ENCODE measurements around the gene SF3A2.
"Not testable (repeated sequence)": the region's sequence is repeated elsewhere in the genome, so short reads cannot be mapped to it uniquely, and the experiment has no call there.

The SF3A2 gene

DNA sequence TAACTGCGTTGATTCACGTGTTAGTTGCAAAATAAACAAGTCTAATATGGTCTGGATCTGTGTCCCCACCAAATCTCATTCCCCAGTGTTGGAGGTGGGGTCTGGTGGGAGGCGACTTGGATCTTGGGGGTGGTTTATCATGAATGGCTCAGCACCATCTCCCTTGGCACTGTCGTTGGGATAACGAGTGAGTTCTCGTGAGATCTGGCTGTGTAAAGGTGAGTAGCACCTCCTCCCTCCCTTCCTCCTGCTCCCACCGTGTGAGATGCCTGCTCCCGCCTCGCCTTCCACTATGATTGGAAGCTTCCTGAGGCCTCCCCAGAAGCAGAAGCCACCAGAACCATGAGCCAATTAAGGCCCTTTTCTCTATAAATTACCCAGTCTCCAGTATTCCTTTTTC, 40.5 kb downstream of the SF3A2 start:
- no peak for DNase-seq

DNA sequence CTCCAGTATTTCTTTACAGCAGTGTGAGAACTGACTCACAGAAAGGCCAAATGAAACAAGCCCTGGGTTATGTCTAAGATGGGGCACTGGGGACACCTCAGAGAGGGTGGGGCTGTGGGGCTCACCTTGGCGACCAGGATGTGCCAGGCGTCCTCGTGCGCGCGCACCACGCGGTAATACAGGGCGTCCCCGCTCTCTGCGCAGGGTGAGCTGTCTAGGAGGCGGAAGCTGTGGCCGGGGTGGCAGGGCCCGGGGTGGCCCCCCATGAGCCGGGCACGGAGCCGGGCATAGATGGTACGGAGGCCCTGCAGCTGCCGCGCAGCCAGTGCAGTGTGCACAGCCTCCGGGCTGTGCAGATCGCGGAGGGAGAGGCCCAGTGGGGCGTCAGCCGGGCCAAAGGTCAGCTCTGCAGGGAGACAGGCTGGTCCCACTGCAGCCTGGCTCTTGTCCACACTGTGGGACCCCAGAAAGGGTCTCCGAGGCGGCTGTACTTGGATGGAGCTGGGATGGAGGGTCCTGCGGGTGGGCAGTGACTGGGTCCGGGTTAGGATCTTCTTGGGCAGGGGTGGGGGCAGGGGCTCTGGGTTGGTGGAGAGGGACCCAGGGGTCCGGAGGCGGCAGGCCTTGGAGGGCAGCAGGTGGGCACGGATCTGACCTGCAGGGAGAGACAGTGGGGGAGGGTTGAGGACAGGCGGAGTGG, 42.0 kb downstream of the SF3A2 start:
- DNase-seq = no peak

DNA sequence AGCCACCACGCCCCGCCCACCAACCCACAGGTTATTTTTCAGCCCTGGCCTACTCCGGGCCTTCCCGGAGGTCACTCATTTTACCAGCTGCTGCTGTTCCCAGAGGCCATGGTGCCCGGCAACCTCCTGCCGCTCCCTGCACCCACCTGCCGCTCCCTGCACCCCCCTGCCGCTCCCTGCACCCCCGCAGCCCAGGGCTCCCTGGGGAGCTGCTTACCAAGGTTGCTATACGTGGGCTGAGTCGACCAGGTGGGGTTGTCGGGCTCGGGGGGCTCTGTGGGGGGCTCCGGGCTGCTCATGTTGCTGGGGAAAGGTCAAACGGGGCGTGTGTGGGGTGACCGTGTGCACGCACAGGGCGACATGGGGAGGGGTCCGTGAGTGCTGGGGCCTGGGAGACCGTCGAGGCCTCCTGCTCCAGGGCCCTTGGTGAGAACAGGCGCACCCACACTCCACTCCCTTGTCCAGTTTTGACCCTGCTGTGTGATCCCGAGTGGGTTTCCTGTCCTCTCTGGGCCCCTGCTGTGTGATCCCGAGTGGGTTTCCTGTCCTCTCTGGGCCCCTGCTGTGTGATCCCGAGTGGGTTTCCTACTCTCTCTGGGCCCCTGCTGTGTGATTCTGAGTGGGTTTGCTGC, 44.1 kb downstream of the SF3A2 start:
- no peak for DNase-seq

DNA sequence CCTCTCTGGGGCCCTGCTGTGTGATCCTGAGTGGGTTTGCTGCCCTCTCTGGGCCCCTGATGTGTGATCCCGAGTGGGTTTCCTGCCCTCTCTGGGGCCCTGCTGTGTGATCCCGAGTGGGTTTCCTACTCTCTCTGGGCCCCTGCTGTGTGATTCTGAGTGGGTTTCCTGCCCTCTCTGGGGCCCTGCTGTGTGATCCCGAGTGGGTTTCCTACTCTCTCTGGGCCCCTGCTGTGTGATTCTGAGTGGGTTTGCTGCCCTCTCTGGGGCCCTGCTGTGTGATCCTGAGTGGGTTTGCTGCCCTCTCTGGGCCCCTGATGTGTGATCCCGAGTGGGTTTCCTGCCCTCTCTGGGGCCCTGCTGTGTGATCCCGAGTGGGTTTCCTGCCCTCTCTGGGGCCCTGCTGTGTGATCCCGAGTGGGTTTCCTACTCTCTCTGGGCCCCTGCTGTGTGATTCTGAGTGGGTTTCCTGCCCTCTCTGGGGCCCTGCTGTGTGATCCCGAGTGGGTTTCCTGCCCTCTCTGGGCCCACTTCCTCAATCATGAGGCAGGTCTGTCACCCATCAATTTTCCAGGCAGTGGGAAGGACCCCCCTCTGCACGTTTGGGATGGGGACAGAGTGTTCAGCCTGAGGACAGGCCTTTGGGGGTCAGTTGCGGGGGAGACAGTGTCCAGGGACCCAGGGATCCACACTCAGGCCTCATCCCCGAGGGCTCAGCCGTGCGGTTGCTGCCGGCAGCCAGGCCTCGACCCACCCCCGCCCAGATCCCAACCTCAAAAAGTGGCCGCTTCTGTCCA, 44.8 kb downstream of the SF3A2 start:
- not testable (repeated sequence) for DNase-seq

DNA sequence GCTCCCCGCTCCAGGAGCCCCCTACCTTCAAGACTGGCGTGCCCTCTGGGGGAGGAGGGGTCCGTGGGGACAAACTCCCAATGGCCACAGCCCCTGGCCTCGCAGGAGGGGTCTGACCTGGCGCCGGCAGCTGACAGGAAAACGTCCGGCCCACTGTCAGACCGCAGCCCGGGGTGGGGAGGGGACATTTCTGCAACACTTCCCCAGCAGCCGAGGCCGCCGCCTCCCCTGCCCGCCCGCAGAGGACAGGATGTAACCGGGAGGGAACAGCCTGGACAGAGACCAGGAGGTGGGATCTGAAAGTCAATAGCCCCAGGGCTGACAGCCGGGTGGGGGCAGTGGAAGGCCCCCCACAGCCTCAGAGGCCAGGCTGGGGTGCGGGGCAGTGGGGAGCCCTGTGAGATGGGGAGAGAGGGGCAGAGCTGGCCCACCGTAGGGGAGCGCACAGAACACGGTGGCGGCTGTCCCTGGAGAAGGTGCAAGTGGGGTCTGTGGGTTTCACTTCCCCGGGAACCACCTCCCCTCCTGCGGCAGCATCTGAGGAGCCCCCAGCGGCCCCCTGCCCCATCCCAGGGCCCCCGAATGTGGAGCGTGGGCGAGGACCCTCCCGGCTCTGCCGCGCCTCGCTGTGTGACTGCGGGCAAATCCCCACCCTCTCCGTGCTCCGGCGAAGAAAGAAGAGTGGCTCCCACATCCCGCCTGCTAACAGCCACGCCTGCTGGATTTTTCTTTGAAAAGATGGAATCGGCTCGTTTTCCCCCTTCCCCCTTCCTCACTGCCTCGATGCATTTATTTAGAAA, 45.6 kb downstream of the SF3A2 start, which contains the start of gene PEAK3:
PEAK3 (minus strand) TSS at position 114 of the 800 bp plus-strand sequence. CDS start 1,244 bp downstream, outside the sequence.
- no peak for DNase-seq

DNA sequence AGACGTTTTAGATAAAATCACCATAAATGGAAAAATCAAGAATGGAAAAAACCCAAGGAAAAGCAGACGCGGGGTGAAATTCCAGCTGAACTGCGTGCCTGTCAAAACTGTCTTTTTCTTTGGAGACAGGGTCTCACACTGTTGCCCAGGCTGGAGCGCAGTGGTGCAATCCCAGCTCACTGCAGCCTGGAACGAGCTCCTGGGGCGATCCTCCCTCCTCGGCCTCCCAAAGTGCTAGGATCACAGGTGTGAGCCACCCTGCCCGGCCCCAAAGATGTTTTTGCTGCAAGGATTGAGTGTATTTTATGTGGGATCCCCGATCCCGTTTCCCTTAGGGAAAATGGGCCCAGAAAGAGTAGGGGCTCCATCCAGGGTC, 46.2 kb downstream of the SF3A2 start:
- DNase-seq = no peak

DNA sequence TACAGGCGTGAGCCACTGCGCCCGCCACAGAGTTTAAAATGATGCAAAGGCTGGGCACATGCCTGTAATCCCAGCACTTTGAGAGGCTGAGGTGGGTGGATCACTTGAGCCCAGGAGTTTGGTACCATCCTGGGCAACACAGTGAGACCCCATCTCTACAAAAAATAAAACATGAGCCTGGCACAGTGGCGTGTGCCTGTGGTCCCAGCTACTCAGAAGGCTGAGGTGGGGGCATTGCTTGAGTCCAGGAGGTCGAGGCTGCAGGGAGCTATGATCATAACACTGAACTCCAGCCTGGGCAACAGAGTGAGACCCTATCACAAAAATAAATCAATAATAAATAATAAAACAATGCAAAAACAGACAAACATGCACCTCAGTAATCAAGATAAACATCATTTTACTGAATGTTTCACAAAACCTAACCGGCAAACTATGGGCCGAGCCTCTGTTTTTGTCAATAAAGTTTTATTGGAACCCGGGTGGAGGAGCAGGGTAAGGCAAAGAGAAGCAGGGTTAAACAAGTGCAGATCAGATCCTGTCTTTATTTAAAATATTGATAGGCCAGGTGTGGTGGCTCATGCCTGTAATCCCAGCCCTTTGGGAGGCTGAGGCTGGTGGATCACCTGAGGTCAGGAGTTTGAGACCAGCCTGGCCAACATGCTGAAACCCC, 47.3 kb downstream of the SF3A2 start:
- no peak for DNase-seq

DNA sequence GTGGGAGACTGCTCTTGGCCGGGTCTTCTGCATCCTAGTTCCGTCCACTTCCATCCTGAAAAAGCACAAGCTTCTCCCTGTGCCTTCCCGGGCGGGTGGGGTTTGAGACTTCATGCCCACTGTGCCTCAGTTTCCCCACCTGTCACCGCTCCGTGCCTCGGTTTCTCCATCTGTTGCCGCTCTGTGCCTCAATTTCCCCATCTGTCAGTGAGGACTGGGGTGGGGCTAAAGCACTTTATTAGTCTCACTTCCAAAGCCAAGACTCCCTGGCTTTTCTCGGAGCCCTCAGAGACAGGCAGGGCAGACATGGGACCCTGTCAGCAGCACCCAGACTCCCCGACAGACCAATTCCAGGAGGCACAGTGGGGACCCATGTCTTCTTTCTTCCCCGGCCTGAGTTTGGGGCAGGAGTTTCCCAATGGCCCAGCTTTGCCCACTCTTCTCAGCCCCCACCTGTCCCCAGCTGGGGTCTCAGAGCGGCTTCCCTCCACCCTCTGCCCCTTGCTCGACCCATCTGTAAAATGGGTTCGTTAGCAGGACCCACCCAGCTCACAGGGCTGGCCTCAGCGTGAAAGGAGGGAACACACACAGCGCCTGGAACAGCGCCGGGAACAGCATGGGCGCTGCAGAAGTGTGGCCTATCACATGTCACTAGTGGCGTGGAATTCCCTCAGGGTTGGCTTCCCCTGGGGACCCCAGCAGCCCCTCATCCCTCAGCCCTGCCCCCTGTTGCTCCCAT, 49.9 kb downstream of the SF3A2 start:
- no peak for DNase-seq

DNA sequence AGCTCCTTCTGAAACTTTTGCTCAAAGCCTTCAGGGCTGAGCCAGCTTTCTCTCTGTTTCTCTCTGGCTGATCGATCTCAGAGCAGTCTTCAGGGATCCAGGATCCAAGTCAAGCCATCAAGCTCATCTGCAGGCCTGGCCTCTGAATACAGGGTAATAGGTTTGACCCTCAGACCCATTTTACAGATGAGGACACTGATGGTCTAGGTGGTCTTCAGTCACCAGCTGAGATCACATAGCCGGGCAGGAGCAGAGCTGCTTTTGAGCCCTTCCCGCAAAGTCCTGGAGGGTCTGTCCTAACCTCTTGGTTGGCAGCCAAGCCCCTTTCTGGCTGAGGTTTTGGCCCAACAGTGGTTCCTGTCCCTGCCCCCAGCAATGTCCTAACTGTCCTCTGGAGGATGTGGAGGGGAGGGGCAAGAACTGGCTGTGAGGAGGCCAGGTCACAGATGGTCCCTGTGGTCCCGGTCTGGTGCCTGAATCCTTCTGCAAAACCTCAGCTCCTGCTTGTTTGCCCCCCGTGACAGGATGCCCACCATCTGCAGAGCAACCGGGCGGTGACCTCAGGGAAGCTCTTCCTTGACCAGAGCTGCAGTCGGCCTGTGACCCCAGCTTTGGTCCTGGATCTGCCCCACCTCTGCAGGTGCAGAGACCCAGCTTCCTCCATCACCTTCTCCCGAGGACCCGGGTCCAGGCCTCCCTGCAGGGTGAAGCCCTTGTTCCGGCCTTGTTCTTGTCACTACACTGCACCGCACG, 51.1 kb downstream of the SF3A2 start:
- no peak for DNase-seq

DNA sequence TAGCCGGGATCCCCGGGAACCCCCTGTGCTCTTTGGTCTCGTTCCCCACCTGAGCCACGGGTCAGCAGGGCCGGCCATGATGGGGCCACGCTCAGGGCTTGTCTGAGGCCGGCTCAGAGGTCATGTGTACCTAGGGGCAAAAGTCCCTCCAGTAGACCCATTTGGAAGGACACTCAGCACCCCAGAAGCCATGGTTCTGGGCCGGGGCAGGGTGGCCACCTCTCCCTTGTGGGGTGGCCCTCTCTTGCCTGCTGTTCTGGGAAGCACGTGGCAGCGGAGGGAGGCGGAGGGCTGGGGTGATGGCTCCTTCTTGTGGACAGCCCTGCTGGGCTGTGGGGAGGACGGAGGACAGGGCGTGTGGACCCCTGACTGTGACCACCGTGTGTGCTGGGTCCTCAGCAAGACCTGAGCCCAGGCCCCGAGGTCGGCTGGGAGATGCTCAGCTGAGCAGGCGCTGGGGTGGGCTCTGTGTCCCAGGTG, 51.8 kb downstream of the SF3A2 start:
- DNase-seq = peak; percentile 67

DNA sequence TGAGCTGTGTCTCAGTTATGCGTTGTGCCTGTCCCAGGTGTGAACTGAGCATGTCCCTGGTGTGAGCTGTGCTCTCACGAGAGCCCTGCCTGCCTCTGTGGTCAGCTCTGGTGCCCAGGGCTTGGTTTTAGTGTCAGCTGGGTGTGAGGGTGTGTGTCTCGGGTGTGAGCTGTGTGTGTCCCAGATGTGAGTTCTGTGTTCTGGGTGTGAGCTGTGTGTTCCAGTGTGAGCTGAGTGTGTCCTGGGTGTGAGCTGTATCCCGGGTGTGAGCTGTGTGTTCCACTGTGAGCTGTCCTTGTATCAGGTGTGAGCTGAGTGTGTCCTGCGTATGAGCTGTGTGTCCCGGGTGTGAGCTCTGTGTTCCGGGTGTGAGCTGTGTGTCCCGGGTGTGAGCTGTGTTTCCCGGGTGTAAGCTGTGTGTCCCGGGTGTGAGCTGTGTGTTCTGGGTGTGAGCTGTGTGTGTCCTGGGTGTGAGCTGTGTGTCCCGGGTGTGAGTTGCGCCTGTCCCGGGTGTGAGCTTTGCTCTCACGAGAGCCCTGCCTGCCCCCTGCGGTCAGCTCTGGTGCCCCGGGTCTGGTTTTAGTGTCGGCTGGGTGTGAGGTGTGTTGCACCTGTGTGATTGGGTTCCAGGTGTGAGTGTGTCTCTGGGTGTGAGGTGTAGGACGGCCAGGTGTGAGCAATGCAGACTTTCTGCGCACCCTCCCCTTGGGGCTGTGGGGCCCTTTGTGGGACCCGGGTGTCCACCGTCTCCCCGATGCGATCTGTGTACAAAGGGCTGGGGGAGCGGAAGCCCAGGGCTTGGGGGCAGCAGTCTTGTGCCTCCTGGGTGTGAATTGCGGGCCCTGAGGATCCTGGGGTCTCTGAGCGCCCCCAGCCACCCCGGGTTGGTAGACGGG, 52.4 kb downstream of the SF3A2 start:
- DNase-seq = no peak

DNA sequence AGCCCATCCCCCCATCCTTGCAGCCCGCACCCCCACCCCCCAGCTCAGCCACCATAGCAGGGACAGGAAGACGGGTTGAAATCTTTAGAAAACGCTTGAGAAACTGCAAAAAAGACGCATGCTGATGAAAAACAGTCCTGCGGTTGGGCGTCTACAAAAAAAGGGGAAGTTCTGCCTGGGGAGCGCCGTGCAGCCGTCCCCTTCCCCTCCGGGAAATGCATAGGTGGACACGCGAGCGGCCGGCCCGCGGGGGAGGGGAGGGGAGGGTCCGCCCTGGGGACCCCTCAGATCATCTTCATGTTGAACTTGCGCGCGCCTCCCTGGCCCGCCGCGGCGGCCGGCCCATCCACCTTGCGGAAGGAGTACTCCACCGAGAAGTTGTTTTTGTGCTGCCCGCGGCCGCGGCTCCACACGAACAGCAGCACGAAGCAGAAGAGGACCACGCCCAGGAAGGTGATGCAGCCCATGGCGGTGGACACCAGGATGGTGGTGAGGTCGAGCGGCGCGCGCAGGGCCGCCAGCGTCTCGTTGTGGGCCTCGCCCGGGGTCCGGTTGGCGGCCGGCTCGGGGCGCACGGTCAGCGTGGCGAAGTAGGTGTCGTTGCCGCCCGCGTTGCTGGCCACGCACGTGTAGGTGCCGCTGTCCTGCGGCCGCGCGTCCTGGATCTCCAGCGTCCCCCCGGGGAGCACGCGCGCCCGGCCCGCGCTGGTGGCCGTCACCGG, 53.3 kb downstream of the SF3A2 start:
- DNase-seq = no peak

DNA sequence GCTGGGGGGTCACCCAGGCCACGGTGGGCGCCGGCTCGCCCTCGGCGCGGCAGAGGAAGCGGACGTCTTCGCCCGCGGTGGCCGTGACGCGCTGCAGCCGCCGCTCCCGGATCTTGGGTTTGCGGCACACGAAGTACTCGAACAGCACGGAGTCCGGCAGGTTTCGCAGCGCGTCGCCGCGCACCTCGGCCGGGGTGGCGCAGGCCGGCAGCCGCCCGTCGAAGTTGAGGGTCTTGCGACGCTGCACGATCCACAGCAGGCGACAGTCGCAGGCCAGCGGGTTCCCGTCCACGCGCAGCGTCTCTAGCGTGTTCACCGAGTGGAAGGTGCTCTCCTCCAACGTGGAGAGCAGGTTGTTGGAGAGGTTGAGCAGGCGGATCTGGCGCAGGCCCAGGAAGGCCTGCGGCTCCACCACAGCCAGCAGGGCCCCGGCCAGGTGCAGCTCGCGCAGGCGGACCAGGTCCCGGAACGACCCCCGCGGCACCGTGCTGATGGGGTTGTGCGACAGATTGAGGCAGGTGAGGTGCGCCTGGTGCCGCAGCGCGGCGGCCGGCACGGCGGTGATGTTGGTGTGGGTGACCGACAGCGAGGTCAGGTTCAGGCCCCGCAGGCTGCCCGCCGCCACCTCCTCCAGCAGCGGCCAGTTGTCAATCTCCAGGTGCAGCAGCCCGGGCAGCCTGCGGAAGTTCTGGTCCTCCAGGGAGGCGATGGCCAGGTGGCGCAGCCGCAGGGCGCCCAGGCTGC, 54.0 kb downstream of the SF3A2 start:
- DNase-seq = no peak

DNA sequence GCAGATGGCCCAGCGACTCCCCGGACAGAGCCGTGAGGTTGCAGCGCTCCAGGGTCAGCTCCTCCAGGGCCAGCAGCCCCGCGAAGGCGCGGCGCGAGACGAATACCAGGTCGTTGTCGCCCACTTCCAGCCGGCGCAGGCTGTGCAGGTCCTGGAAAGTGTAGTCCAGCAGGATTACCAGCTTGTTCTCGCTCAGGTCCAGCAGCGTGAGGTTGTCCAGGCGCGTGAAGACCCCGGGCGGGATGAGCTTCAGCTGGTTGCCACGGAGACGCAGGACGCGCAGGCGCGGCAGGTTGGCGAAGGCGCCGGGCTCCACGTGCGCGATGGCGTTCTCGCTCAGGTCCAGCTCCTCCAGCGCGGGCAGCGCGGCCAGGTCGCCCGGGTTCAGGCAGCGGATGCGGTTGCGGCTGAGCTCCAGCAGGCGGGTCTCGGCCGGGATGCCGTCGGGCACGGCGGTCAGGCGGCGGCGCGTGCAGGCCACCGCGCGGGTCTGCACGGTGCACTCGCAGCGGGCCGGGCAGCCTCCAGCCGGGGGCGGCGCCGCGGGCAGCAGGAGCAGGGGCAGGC, 54.6 kb downstream of the SF3A2 start:
- no peak for DNase-seq

DNA sequence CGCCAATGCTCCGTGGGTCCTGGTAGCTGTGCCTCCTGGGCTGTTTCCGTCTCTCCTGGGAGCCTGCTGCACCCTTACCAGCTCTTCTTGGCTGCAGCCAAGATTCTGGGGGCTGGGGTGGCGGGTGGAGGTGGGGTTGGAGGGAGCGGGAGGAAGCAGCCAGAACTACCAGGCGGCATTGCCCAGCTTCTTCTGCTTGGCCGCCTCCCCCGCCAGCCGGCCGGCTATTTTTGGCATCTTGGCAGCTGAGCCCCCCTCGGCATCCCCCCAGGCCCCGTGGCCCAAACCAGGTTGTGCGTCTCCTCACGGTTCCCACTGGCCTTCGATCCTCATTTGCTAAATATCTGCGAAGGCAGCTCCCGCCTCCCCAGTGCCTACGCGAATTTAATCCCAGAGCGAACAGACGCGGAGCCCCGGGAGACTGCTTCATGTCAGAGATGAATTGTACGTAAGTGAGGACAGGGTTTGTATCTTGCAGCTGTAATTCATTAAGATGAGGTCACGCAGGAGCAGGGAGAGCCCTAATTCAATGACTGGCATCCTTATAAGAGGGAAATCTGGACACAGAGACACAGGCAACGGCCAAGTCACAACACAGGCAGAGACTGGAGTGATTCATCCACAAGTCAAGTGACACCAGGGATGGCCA, 58.2 kb downstream of the SF3A2 start:
- peak; percentile 60 for DNase-seq

DNA sequence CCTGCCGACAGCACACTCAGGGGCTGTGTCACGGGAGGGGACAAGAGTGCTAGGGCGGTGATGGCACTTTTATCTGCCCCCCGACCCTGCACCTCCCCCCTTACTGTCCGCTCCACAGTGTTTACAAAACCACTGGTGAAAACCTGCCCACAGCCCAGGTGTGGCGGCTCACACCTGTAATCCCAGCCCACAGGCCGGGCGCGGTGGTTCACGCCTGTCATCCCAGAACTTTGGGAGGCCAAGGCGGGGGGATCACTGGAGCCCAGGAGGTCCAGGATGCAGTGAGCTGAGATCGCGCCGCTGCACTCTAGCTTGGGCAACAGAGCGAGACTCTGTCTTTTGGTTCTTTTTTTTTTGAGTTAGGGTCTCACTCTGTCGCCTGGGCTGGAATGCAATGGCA, 59.5 kb downstream of the SF3A2 start:
- no peak for DNase-seq

Measured in NCI-H446 treated with DMSO at 0.1 percent for 48 hours (cell line).